Effector memory CD8-positive, alpha-beta T cell (primary cell): ENCODE data around the gene TAF15.
A peak's percentile ranks its signal among the peaks of the same experiment; 100 is the strongest.

Source experiments
- ATAC-seq: fragments of 150-1000 bp; cut with Tn5 transposase; replicated peaks from 2 replicates; pipeline ENCODE4 v1.10.0; 2021; ENCODE audit warnings: mild to moderate bottlenecking, moderate library complexity
- DNase-seq, 3 experiments: peaks; one replicate each; pipeline ENCODE4 v3.0.0; 2021
- H3K27ac Mint-ChIP-seq, 2 donors: one replicate each; pipeline ENCODE4 v1.8.0; 2022; ENCODE audit warnings: mild to moderate bottlenecking in 2 of 2, mixed read lengths in 2 of 2, moderate library complexity in 2 of 2
- H3K27me3 Mint-ChIP-seq, 2 donors: one replicate each; pipeline ENCODE4 v1.8.0; 2022; ENCODE audit warnings: mixed read lengths in 2 of 2
- H3K36me3 Mint-ChIP-seq: one replicate; pipeline ENCODE4 v1.8.0; 2022; ENCODE audit warnings: mild to moderate bottlenecking, moderate library complexity, mixed read lengths; ENCODE audit not compliant: insufficient read depth
- H3K4me1 Mint-ChIP-seq, 2 donors: one replicate each; pipeline ENCODE4 v1.8.0; 2022; ENCODE audit warnings: low read depth in 2 of 2, mixed read lengths in 2 of 2
- H3K4me3 Mint-ChIP-seq, 2 donors: one replicate each; pipeline ENCODE4 v1.8.0; 2022; ENCODE audit warnings: mild to moderate bottlenecking in 2 of 2, mixed read lengths in 2 of 2, moderate library complexity in 2 of 2
- H3K9me3 Mint-ChIP-seq, 2 donors: one replicate each; pipeline ENCODE4 v1.8.0; 2022; ENCODE audit warnings: mixed read lengths in 2 of 2

Gene TAF15

DNA sequence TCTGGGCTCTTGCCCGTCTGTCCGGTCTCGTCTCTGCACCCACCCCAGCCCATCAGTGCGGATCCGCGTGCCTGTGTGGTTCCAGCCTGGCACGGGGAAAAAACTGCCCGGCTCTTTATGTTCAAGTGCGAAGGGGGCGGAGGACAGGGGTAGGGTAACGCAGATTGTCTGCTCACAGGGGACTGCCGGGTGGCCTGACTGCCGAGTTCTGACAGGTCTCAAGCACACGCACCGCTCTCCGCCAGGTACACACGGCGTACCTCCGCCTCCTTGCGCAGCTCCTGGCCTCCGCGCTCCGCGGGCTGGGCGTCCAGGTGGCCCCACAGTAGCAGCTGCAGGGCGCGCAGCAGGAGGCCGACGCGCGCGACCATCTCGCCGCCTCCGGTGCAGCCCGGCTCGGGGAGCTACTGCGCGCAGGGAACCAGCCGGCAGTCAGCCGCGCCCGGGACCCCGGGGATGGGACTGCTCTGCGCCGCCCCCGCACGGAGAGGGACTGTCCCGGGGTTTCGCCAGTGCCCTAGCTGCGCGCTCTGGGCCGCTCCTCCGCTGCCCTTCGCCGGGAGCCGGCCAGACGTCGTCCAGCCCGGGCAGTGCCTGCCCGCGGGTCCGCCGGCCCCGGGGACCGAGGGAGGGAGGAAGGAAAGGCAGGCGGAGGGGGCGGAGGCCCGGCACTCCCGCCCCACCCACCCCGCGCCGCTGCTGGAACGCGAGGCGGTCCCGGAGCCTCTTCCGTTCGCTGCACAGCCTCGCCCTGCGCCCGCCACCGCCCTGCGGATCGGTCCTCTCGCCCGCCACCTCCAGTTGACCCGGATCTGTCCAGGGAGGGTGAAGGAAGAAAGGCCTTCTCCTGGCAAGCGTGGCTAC is 14.0 kb upstream of the TAF15 start, which contains the start of gene MMP28:
Gene MMP28 (minus strand): TSS at position 635 of the 864 bp plus-strand sequence. CDS start 264 bp downstream, at position 371.
- Mint-ChIP-seq H3K27me3 (peaks cover 59 to 76% of the 10 kb centered on the region in 2 donors), H3K9me3 (no peaks in the 10 kb centered on the region), H3K4me1 (peaks cover 3 to 9% of the 10 kb centered on the region in 2 donors), H3K27ac (no peak within 1 kb of the TSS), H3K4me3 (peak within 1 kb of the TSS; percentile 73 to 80), H3K36me3 (no peaks in the 10 kb centered on the region)
- DNase-seq = peak; percentile 14 to 20 (median 17)
- ATAC-seq = peak; percentile 80

DNA sequence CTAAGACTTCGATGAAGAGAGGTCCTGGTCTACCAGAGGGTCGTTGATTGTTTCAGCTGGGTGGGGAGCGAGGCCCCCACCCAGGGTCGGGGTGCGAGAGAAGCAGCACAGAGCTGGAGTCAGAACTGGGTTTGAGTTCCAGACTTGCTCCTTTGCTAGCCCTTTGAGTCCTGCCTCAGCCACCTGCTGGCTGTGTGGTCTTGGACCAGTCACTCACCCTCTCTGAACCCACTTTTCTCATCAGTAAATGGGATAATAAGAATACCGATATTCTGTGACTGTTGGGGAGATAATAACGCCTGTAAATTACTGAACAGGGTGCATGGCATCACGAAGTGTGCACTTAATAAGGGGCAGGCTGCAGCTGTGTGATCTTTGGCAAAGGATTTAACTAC is 13.4 kb upstream of the TAF15 start:
- Mint-ChIP-seq H3K4me3 (peak overlapping the region; percentile 73 to 80), H3K4me1 (peaks cover 3 to 9% of the 10 kb centered on the region in 2 donors), H3K9me3 (no peaks in the 10 kb centered on the region), H3K27ac (no peak overlapping the region), H3K36me3 (no peaks in the 10 kb centered on the region), H3K27me3 (peaks cover 59 to 77% of the 10 kb centered on the region in 2 donors)
- DNase-seq (no peak), ATAC-seq (no peak)

DNA sequence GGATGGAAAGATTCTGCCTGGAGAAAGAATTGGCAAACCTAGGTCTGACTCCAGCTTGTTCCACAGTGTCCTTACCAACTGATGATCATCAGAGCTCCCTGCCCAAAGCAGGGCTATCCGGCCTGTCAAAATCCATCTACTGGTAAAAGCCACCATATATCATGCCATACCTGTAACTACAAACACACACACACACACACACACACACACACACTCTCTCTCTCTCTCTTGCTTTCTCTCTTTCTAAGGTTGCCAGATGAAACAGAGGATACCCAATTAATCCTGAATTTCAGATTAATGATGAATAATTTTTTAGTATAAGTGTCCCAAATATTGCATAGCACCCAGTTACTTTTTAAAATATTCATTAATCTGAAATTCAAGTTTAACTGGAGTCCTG is 12.3 kb upstream of the TAF15 start:
- no peak for ATAC-seq
- peaks cover 56 to 72% of the 10 kb centered on the region in 2 donors for H3K27me3 Mint-ChIP-seq

DNA sequence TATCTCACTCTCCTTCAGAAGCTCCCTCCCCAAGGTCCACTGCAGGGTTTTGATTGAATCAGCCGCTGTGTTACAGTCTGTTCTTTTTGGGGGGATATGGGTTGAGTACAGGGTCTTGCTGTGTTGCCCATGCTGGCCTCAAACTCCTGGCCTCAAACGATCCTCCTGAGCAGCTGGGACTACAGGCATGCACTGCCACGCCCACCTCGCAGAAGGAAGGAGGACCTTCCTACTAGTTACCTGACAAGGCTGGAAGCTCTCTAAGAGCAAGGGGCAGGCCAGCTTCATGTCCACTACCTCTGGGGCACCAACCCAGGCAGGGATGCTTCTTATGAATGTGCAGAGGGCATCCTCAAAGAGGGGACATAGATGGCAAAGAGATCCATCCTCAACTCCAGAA is 11.9 kb upstream of the TAF15 start:
- peaks cover 52 to 68% of the 10 kb centered on the region in 2 donors for H3K27me3 Mint-ChIP-seq
- H3K4me1 Mint-ChIP-seq = peaks cover 4 to 9% of the 10 kb centered on the region in 2 donors
- no peak for ATAC-seq
- no peak for DNase-seq
- no peaks in the 10 kb centered on the region for H3K9me3 Mint-ChIP-seq
- H3K36me3 Mint-ChIP-seq = no peaks in the 10 kb centered on the region
- H3K4me3 Mint-ChIP-seq = no peak overlapping the region
- H3K27ac Mint-ChIP-seq = no peak overlapping the region

More for the DNA sequence above, 12.3 kb upstream of the TAF15 start:
- H3K9me3 Mint-ChIP-seq = no peaks in the 10 kb centered on the region
- no peak overlapping the region for H3K27ac Mint-ChIP-seq
- no peaks in the 10 kb centered on the region for H3K36me3 Mint-ChIP-seq
- peaks cover 4 to 9% of the 10 kb centered on the region in 2 donors for H3K4me1 Mint-ChIP-seq
- H3K4me3 Mint-ChIP-seq = peak overlapping the region in 1 of 2 donors; percentile 80
- DNase-seq = no peak

DNA sequence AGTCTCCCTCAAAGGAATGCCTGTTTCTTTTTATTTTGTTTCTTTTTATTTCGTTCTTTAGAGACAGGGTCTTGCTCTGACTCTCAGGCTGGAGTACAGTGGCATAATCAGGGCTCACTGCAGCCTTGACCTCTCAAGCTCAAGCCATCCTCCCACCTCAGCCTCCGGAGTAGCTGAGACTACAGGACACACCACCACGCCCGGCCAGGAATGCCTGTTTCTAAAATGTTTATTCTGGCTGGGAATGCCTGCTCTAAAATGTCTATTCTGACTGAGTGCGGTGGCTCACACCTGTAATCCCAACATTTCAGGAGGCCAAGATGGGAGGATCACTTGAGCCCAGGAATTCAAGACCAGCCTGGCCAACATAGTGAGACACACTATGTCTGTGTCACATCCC is 11.4 kb upstream of the TAF15 start:
- Mint-ChIP-seq H3K4me1 (peaks cover 4 to 9% of the 10 kb centered on the region in 2 donors), H3K27ac (no peak overlapping the region), H3K36me3 (no peaks in the 10 kb centered on the region), H3K27me3 (peaks cover 47 to 63% of the 10 kb centered on the region in 2 donors), H3K4me3 (no peak overlapping the region), H3K9me3 (no peaks in the 10 kb centered on the region)
- no peak for ATAC-seq
- no peak for DNase-seq

DNA sequence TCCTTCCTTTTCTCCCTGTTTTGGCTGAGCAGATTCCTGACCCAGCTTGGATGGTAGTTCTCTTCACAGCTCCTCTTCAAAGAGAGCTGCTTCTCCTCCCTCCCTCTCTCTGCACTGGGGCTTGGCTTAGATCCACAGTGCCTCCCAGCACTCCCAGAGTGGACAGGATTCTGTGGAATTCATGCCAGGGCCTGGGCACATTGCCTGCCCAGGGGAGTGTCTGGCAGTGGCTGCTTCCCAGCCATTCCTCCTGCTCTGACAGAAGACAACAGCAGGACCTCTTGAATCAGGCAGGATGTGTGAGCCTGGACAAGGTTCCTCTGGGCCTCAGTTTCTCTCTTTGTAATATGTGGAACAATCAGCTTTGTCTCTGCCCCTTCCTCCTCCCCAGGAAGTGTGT is 9.3 kb upstream of the TAF15 start:
- no peak for DNase-seq
- no peak overlapping the region for H3K4me3 Mint-ChIP-seq
- no peaks in the 10 kb centered on the region for H3K9me3 Mint-ChIP-seq
- H3K36me3 Mint-ChIP-seq = no peaks in the 10 kb centered on the region
- H3K27me3 Mint-ChIP-seq = peaks cover 32 to 42% of the 10 kb centered on the region in 2 donors
- ATAC-seq = no peak
- H3K4me1 Mint-ChIP-seq = peaks cover 3 to 9% of the 10 kb centered on the region in 2 donors
- H3K27ac Mint-ChIP-seq = no peak overlapping the region

DNA sequence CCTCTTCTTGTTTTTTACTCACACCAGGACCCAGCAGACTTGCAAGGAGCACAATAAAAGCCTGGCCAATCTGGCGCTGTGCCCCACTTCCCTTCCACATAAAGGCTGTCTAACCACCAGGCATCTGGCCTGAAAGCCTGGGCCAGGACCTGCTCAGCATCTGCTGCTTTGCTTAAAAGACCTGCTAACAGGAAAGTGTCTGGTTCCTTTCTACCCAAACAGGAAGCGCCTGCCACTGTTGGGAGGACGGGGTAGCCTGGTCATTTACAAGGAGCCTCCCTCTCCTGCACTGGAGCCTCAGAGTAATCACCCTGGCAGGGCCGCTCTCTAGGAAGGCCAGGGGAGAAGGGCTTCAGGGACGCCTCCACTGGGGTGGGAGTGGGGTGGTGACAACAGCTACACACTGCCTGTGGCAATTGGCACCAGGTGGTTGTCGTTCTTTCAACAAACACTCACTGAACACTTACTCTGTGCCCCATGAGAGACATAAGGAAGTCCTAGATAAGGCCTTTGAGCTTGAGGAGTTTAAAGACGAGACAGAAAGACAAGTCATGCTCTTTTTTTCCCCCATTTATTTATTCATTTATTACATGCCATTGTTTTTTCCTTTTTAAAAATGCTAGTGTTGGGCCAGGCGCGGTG is 7.6 kb upstream of the TAF15 start:
- peaks cover 0 to 1% of the 10 kb centered on the region in 2 donors for H3K4me1 Mint-ChIP-seq
- H3K27ac Mint-ChIP-seq = no peak overlapping the region
- H3K27me3 Mint-ChIP-seq = peaks cover 22 to 31% of the 10 kb centered on the region in 2 donors
- no peaks in the 10 kb centered on the region for H3K9me3 Mint-ChIP-seq
- DNase-seq (no peak), ATAC-seq (no peak)
- no peaks in the 10 kb centered on the region for H3K36me3 Mint-ChIP-seq
- no peak overlapping the region for H3K4me3 Mint-ChIP-seq

DNA sequence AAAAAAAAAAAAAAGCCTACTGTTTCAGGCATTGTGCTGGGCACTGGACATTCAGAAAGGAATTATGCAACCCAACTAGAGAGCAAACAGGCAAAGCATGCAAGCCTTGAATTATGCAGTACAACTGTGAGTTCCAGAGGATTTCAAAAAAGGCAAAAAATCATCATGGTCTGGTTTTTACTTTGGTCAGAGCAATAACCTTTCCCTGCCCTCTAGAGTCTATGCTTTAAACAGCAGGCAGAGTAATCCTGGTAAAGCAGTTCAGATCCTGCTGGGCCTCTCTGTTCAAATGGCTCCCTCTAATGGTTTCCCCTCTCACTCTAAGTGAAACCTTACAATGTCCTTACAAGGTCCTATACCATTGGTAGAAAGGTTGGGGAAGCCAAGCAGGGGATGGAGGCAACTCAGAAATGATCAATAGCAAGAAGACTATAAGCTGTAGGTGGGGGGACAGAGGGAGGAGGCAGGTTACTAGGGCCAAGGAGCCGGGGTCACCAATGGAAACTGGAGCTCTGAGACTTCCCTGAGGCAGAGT is 4.6 kb upstream of the TAF15 start:
- Mint-ChIP-seq H3K4me1 (peaks cover 12 to 13% of the 10 kb centered on the region in 2 donors), H3K9me3 (no peaks in the 10 kb centered on the region), H3K27ac (peak overlapping the region in 1 of 2 donors; percentile 7), H3K27me3 (peaks cover 5 to 6% of the 10 kb centered on the region in 2 donors), H3K36me3 (peaks cover 11% of the 10 kb centered on the region), H3K4me3 (no peak overlapping the region)
- DNase-seq = peak in 2 of 3 experiments; percentile 9 to 26
- ATAC-seq = peak; percentile 9

DNA sequence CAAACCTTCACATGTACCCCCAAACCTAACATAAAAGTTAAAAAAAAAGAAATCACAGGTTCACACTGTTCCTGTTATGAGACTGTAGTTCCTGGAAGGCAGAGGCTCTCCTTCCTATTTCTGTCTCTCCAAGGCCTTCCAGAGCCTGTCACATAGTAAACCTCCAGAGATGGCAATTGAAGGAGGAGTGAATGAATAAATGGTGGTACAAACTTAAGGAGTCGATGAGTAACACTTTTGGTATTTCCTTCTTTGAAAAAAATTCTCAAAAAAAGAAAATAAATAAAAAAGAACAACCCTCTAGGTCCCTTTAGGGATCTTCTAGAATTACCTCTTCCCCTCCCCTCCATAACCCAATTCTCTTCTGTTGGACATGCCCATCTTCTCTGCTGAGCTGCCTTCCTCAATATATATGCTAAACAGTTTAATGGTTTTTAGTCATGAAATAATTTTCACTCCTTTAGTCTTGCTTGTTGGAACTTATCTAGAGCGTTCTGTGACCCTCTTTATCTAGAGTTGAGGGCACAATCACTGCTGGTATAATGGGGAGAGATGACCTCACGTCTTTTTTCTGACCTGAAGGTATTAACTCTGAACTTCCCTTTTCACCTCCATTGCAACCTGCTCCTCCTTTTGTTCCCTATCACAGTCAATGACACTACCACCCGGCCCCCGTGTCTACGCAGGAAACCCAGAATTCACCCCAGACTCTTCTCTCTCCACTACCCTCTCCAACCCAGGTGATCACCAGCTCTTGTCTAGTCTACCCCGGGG is 1.7 kb upstream of the TAF15 start:
- Mint-ChIP-seq H3K27ac (peak overlapping the region in 1 of 2 donors; percentile 97), H3K4me1 (peaks cover 16 to 30% of the 10 kb centered on the region in 2 donors), H3K4me3 (peak overlapping the region in 1 of 2 donors; percentile 42), H3K36me3 (peaks cover 25% of the 10 kb centered on the region), H3K27me3 (no peaks in the 10 kb centered on the region), H3K9me3 (no peaks in the 10 kb centered on the region)
- no peak for ATAC-seq
- DNase-seq = no peak

DNA sequence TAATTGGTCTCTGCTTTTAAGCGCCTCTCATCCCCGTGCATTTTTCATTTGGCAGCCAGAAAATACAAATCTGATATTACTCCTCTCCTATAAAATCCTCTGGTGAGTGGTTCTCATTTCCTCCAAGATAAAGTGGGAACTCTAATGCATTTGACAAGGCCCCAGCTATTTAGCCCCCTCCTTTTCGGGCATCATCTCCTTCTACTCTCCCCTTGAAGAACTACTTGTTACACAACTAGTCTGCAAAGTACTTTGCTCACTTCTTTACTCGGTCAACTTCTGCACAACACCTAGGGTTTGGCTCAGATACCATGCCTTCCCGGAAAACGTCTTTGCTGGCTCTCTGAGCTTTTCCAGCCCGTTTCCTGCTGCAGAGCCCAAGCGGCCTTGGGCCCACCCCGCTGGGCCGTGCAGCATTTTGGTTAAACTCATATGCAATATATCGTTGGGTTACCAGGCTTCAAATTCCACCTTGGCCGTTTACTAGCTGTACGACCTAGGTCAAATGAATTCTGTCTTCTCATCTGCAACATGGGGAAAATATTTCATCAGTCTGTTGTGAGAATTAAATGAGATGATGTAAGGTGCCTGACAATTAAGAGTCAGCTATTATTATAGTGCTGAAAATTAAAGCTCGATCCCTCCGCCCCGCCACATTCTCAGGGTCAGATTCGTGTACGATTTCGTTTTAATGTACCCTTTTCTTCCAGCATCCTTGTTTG is 883 bp upstream of the TAF15 start:
- DNase-seq = no peak
- Mint-ChIP-seq H3K9me3 (no peaks in the 10 kb centered on the region), H3K27ac (peak overlapping the region; percentile 95 to 97), H3K27me3 (no peaks in the 10 kb centered on the region), H3K4me3 (peak overlapping the region; percentile 90 to 95), H3K36me3 (peaks cover 26% of the 10 kb centered on the region), H3K4me1 (peaks cover 22 to 36% of the 10 kb centered on the region in 2 donors)
- ATAC-seq = no peak

DNA sequence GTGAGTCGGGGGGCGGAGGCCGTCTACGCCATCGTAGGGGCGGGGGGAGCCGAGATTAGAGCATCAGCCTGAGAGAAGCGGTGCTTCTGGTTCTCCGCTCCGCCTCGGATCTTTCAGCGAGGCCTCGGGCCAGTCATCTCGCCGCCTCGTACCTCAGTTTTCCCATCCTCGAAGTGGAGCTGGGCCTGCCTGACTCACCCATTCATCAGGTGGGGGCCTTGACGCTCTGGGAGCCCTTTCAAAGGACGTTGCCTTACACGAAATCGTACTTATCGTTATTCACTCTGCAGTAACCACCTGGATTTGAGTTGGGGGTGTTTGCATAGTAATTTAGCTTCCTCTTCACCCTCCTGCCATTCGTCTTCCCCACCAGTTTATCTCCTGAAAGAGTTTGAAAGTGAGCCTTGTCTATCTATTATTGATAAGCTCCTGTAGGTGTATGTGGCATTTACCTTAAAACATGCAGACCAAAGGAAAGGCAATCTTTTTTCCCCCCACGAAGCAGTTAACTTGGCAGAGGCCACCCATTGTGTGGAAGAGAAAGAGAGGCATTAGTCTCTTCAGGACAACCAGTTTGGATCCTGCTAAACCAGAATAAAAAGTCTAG is 674 bp downstream of the TAF15 start:
- no peaks in the 10 kb centered on the region for H3K27me3 Mint-ChIP-seq
- H3K9me3 Mint-ChIP-seq = no peaks in the 10 kb centered on the region
- H3K36me3 Mint-ChIP-seq = peaks cover 26% of the 10 kb centered on the region
- no peak for ATAC-seq
- no peak for DNase-seq
- peak overlapping the region; percentile 95 to 97 for H3K27ac Mint-ChIP-seq
- peaks cover 30 to 47% of the 10 kb centered on the region in 2 donors for H3K4me1 Mint-ChIP-seq
- peak overlapping the region; percentile 90 to 95 for H3K4me3 Mint-ChIP-seq

DNA sequence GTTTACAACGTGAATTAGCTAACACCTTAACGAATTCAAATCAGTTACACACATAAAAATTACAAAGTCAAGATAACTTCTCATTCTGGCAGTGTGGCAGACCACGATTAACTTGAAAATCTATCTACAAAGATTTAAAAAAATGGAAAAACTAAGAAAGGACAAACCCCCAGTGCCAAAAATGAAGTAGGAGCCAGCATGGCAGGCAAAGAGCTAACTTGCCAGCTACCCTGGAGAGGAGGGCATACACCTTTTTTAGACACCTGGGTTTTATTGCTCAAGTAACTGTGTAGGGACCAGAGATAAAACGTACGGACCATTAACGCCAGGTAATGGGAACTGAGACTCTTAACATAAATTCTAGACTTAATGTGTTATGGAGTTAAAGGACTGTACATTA is 2.5 kb downstream of the TAF15 start:
- Mint-ChIP-seq H3K36me3 (peaks cover 30% of the 10 kb centered on the region), H3K4me1 (peaks cover 35 to 57% of the 10 kb centered on the region in 2 donors), H3K4me3 (peak overlapping the region; percentile 90 to 95), H3K27ac (peak overlapping the region in 1 of 2 donors; percentile 52), H3K27me3 (no peaks in the 10 kb centered on the region), H3K9me3 (no peaks in the 10 kb centered on the region)
- ATAC-seq = no peak
- no peak for DNase-seq
